AG09309 (cell line): ENCODE measurements around the gene ACAA2.

Source experiments
- DNase-seq: peaks from one replicate; pipeline ENCODE4 v3.0.0-alpha.2; 2010; ENCODE audit warnings: low read depth
- H3K4me3 ChIP-seq: 2 replicates; pipeline ENCODE4 v1.5.1; 2011; ENCODE audit warnings: mild to moderate bottlenecking, low read depth, low read length, moderate library complexity; ENCODE audit not compliant: control insufficient read depth
- TF ChIP-seq, protein P1 (sequence below): IDR thresholded peaks from 2 replicates; pipeline ENCODE4 v1.5.1; 2011; ENCODE audit warnings: mild to moderate bottlenecking, low read depth, low read length, inconsistent platforms; ENCODE audit not compliant: insufficient read depth, control insufficient read depth; ENCODE audit errors: missing control alignments

ACAA2 gene

DNA sequence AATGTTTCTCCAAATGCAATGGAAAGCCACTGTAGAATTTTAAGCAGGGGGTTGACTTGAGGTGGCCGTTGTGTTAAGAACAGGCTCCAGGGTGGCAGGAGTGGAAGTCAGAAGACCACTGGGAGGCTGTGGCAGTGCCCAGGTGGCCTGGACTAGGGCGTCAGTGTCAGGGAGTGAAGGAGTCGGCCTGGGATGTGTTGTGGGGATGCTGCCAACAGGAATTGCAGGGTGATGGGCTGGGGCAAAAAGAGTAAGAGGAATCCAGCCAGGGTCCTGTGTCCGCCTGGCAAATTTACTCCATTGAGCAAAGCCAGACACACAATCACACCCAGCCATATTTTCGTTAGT is 55.1 kb downstream of the ACAA2 start:
- TF ChIP-seq, protein P1, sequence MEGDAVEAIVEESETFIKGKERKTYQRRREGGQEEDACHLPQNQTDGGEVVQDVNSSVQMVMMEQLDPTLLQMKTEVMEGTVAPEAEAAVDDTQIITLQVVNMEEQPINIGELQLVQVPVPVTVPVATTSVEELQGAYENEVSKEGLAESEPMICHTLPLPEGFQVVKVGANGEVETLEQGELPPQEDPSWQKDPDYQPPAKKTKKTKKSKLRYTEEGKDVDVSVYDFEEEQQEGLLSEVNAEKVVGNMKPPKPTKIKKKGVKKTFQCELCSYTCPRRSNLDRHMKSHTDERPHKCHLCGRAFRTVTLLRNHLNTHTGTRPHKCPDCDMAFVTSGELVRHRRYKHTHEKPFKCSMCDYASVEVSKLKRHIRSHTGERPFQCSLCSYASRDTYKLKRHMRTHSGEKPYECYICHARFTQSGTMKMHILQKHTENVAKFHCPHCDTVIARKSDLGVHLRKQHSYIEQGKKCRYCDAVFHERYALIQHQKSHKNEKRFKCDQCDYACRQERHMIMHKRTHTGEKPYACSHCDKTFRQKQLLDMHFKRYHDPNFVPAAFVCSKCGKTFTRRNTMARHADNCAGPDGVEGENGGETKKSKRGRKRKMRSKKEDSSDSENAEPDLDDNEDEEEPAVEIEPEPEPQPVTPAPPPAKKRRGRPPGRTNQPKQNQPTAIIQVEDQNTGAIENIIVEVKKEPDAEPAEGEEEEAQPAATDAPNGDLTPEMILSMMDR = no peak
- no peak for DNase-seq
- H3K4me3 ChIP-seq = no peak overlapping the region

DNA sequence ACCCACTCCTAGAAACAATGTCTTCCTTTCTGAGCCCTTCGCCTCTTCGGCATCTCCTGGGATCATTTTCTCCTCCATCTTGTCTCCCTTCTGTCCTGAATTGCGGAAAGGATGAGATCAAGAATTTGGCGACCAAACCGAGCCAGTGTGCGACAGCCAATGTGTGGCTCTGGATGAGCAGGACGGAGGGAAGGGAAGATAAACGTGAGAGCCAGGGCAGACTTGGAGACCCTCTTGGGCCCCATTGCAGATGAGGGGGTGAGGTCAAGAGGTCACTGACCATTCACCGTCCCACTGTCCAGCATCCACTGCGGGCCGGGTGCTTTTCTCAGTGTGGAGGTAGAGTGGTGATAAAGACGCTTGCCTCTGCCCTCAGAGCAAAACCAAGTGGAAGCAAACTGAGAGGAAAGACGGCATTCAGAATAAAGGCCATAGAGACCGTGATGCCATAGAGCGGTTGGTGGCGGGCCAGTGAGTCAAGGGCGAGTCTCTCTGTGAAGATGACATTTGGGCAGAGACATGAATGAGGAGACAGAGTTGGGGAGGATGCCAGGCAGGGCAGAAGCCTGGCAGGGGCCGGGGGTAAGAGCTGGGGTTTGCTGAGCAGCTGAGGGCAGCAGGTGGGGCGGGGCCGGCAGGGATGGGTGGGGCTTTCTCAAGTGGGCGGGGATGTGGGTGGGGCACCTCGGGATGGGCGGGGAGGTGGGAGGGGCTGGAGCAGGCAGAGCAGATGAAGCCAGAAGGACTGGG is 55.6 kb downstream of the ACAA2 start:
- DNase-seq = no peak

GRCh38 chr18:49756671-49757362 is 56.5 kb downstream of the ACAA2 start:
- TF ChIP-seq, protein P1 = no peak
- H3K4me3 ChIP-seq = no peak overlapping the region
- DNase-seq = no peak

More for the DNA sequence above, 55.6 kb downstream of the ACAA2 start:
- no peak overlapping the region for H3K4me3 ChIP-seq
- TF ChIP-seq, protein P1 = no peak

GRCh38 chr18:49756135-49756534 is 57.2 kb downstream of the ACAA2 start:
- TF ChIP-seq, protein P1 = no peak
- no peak for DNase-seq
- no peak overlapping the region for H3K4me3 ChIP-seq

DNA sequence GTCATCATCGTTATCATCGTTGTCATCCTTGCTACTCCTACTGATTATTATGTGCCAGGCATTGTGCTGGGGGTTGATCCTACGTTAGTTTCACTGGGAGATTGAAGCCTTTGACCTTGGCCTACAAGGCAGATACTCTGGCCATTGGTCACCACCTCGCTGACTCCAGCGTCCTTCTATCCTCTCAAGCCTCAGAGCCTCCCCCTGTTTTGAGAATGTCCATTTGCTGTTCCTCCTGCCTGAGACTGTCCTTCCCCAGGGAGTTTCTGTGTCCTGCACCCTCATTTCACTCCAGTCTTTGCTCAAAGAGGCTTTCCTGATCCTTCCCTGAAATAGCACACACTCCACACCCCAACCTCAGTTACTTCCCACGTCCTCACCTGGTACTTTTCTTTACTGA is 57.8 kb downstream of the ACAA2 start:
- no peak overlapping the region for H3K4me3 ChIP-seq
- DNase-seq = no peak
- TF ChIP-seq, protein P1 = no peak

- TF ChIP-seq, protein P1 = no peak
- no peak for DNase-seq
- H3K4me3 ChIP-seq = no peak overlapping the region
These were observed 58.5 kb downstream of the ACAA2 start for GRCh38 chr18:49754866-49755265.
